ENCODE measurements around the gene PCDH10.

The PCDH10 gene

GRCh38 chr4:133147921-133148689, 989 bp upstream of the PCDH10 start:
- peak; percentile 77 for DNase-seq (ENCODE audit: low read depth, low spot score)
- H3K4me3 ChIP-seq (ENCODE audit: low read depth, low read length): peak overlapping the region; percentile 65
- TF ChIP-seq CTCF (IDR thresholded peaks at IDR 0.05; ENCODE audit: low read depth, low read length): peak; percentile 30
- in situ Hi-C loops (cut with HindIII; ENCODE audit: low sequenced_read_pairs): no loop called here

DNA sequence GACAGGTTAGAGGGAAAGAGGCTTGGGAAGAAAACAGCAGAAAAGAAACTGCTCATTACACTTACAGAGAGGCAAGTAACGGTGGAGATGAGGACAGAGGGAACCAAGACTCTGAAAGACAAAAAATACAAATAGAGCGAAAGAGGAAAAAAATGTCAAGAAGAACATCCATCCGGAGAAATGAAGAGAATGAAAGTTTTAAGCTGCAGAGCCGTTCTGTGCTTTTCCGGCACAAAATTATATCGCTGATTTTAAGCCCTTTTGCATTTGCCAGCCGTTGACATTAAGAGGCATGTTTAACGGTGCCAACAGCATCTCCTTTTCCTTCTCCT, 236 bp downstream of the PCDH10 start:
- no peak for TF ChIP-seq CTCF (IDR thresholded peaks at IDR 0.05; ENCODE audit: low read depth, low read length)
- in situ Hi-C loops (cut with HindIII; ENCODE audit: low sequenced_read_pairs): no loop called here
- no peak for DNase-seq (ENCODE audit: low read depth, low spot score)
- H3K4me3 ChIP-seq (ENCODE audit: low read depth, low read length): peak overlapping the region; percentile 65

- peak; percentile 26 for DNase-seq (ENCODE audit: low read depth, low spot score)
- H3K4me3 ChIP-seq (ENCODE audit: low read depth, low read length): peak overlapping the region; percentile 65
- in situ Hi-C loops (cut with HindIII; ENCODE audit: low sequenced_read_pairs): no loop called here
- TF ChIP-seq CTCF (IDR thresholded peaks at IDR 0.05; ENCODE audit: low read depth, low read length): no peak
These were observed 908 bp downstream of the PCDH10 start for GRCh38 chr4:133149932-133150471.

GRCh38 chr4:133150486-133151340, 1.6 kb downstream of the PCDH10 start:
- H3K4me3 ChIP-seq (ENCODE audit: low read depth, low read length): peak overlapping the region; percentile 65
- no peak for TF ChIP-seq CTCF (IDR thresholded peaks at IDR 0.05; ENCODE audit: low read depth, low read length)
- peak; percentile 43 for DNase-seq (ENCODE audit: low read depth, low spot score)
- in situ Hi-C loops (cut with HindIII; ENCODE audit: low sequenced_read_pairs): no loop called here

DNA sequence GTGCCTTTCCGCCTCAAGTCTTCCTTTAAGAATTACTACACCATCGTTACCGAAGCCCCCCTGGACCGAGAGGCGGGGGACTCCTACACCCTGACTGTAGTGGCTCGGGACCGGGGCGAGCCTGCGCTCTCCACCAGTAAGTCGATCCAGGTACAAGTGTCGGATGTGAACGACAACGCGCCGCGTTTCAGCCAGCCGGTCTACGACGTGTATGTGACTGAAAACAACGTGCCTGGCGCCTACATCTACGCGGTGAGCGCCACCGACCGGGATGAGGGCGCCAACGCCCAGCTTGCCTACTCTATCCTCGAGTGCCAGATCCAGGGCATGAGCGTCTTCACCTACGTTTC, 2.2 kb downstream of the PCDH10 start:
- peak overlapping the region; percentile 65 for H3K4me3 ChIP-seq (ENCODE audit: low read depth, low read length)
- TF ChIP-seq CTCF (IDR thresholded peaks at IDR 0.05; ENCODE audit: low read depth, low read length): no peak
- in situ Hi-C loops (cut with HindIII; ENCODE audit: low sequenced_read_pairs): no loop called here
- peak; percentile 41 for DNase-seq (ENCODE audit: low read depth, low spot score)

DNA sequence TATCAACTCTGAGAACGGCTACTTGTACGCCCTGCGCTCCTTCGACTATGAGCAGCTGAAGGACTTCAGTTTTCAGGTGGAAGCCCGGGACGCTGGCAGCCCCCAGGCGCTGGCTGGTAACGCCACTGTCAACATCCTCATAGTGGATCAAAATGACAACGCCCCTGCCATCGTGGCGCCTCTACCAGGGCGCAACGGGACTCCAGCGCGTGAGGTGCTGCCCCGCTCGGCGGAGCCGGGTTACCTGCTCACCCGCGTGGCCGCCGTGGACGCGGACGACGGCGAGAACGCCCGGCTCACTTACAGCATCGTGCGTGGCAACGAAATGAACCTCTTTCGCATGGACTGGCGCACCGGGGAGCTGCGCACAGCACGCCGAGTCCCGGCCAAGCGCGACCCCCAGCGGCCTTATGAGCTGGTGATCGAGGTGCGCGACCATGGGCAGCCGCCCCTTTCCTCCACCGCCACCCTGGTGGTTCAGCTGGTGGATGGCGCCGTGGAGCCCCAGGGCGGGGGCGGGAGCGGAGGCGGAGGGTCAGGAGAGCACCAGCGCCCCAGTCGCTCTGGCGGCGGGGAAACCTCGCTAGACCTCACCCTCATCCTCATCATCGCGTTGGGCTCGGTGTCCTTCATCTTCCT, 2.7 kb downstream of the PCDH10 start:
- H3K4me3 ChIP-seq (ENCODE audit: low read depth, low read length): peak overlapping the region; percentile 65
- TF ChIP-seq CTCF (IDR thresholded peaks at IDR 0.05; ENCODE audit: low read depth, low read length): peak; percentile 37
- peak; percentile 46 for DNase-seq (ENCODE audit: low read depth, low spot score)
- in situ Hi-C loops (cut with HindIII; ENCODE audit: low sequenced_read_pairs): no loop called here

All from astrocyte of the spinal cord (primary cell).